SK-N-MC (cell line): Measurements from ENCODE around the gene TPRN.
A peak's percentile ranks its signal among the peaks of the same experiment; 100 is the strongest.

Experiments
- EZH2 ChIP-seq: fragments of 200-600 bp; sonication (generic); IDR thresholded peaks from one replicate; pipeline ENCODE4 v1.6.1; 2017; ENCODE audit warnings: antibody characterized with exemption
- FOXP2 ChIP-seq: optimal IDR thresholded peaks from 2 replicates; pipeline ENCODE3; 2011; ENCODE audit warnings: mild to moderate bottlenecking, moderate library complexity; ENCODE audit not compliant: insufficient read depth; ENCODE audit errors: extremely low read length, control extremely low read depth

- TF ChIP-seq EZH2: no peak
- TF ChIP-seq FOXP2: peak; percentile 85
These were observed 11.8 kb downstream of the TPRN start, which contains the start of the genes ANAPC2 and SSNA1 for GRCh38 chr9:137188490-137189296.
